HEK293T (cell line): ENCODE data around the gene GMPR.
"Not testable (repeated sequence)": the region's sequence is repeated elsewhere in the genome, so short reads cannot be mapped to it uniquely, and the experiment has no call there.

Experiments used
- CTCF ChIA-PET: fragments of 350-600 bp; formaldehyde crosslinking; extraction: SDS; loops from one replicate; lab custom pipeline; 2021; ENCODE audit warnings: antibody characterized with exemption, inconsistent platforms; lab: Yijun Ruan, JAX
- POLR2A ChIA-PET: fragments of 350-600 bp; formaldehyde crosslinking; extraction: SDS; loops from one replicate; lab custom pipeline; 2020; ENCODE audit warnings: antibody characterized with exemption, inconsistent platforms; lab: Yijun Ruan, JAX
- DNase-seq: peaks from one replicate; pipeline ENCODE4 v3.0.0; 2012; ENCODE audit warnings: mixed read lengths; ENCODE audit errors: extremely low spot score
- ARNT ChIP-seq: fragments of 450-650 bp; IDR thresholded peaks from 2 replicates; pipeline ENCODE4 v1.6.1; 2017; ENCODE audit warnings: mild to moderate bottlenecking
- BHLHE40 ChIP-seq: fragments of 450-650 bp; IDR thresholded peaks from 2 replicates; pipeline ENCODE4 v1.6.1; 2016; ENCODE audit warnings: mild to moderate bottlenecking, moderate library complexity, borderline replicate concordance
- CTBP1 ChIP-seq: fragments of 450-650 bp; IDR thresholded peaks from 2 replicates; pipeline ENCODE4 v1.6.1; 2016; ENCODE audit warnings: borderline replicate concordance
- ELF4 ChIP-seq: fragments of 450-650 bp; IDR thresholded peaks from 2 replicates; pipeline ENCODE4 v1.6.1; 2017; ENCODE audit warnings: antibody characterized with exemption
- FOXA1 ChIP-seq: fragments of 450-650 bp; IDR thresholded peaks from 2 replicates; pipeline ENCODE4 v1.6.1; 2016; ENCODE audit warnings: mild to moderate bottlenecking
- FOXK2 ChIP-seq: fragments of 450-650 bp; IDR thresholded peaks from 2 replicates; pipeline ENCODE4 v1.6.1; 2016; ENCODE audit warnings: mild to moderate bottlenecking
- FOXM1 ChIP-seq: fragments of 450-650 bp; IDR thresholded peaks from 2 replicates; pipeline ENCODE4 v1.6.1; 2017; ENCODE audit warnings: mild to moderate bottlenecking, borderline replicate concordance
- HDGF ChIP-seq: fragments of 450-650 bp; IDR thresholded peaks from 2 replicates; pipeline ENCODE4 v1.6.1; 2017; ENCODE audit warnings: antibody characterized with exemption, borderline replicate concordance
- L3MBTL2 ChIP-seq: fragments of 450-650 bp; conservative IDR thresholded peaks from 2 replicates; pipeline ENCODE4 v1.6.1; 2016; ENCODE audit warnings: mild to moderate bottlenecking
- LEF1 ChIP-seq: fragments of 450-650 bp; IDR thresholded peaks from 2 replicates; pipeline ENCODE4 v1.6.1; 2017; ENCODE audit warnings: mild to moderate bottlenecking, borderline replicate concordance
- NFRKB ChIP-seq: fragments of 450-650 bp; IDR thresholded peaks from 2 replicates; pipeline ENCODE4 v1.6.1; 2016; ENCODE audit warnings: mild to moderate bottlenecking, moderate library complexity
- SP1 ChIP-seq: fragments of 450-650 bp; IDR thresholded peaks from 2 replicates; pipeline ENCODE4 v1.6.1; 2017
- SUZ12 ChIP-seq: fragments of 450-650 bp; IDR thresholded peaks from 2 replicates; pipeline ENCODE4 v1.6.1; 2016; ENCODE audit warnings: mild to moderate bottlenecking
- TARDBP ChIP-seq: fragments of 450-650 bp; IDR thresholded peaks from 2 replicates; pipeline ENCODE4 v1.6.1; 2016
- ZNF384 ChIP-seq: fragments of 450-650 bp; IDR thresholded peaks from 2 replicates; pipeline ENCODE4 v1.6.1; 2016
- TF ChIP-seq, protein P1 (sequence below): fragments of 450-650 bp; IDR thresholded peaks from 2 replicates; pipeline ENCODE4 v1.6.1; 2016

The GMPR gene

GRCh38 chr6:16223362-16223761 lies 15.0 kb upstream of the GMPR start:
- no peak for DNase-seq
- no peak for TF ChIP-seq FOXA1
- TF ChIP-seq LEF1 = no peak
- TF ChIP-seq ELF4 = no peak
- no peak for TF ChIP-seq NFRKB
- no peak for TF ChIP-seq TARDBP
- TF ChIP-seq, protein P1, sequence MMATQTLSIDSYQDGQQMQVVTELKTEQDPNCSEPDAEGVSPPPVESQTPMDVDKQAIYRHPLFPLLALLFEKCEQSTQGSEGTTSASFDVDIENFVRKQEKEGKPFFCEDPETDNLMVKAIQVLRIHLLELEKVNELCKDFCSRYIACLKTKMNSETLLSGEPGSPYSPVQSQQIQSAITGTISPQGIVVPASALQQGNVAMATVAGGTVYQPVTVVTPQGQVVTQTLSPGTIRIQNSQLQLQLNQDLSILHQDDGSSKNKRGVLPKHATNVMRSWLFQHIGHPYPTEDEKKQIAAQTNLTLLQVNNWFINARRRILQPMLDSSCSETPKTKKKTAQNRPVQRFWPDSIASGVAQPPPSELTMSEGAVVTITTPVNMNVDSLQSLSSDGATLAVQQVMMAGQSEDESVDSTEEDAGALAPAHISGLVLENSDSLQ = no peak
- ChIA-PET CTCF (interaction anchor here (1.1 kb wide), 1 partner anchor 47 kb away, joined by 3 read pairs; no protein-coding TSS in a partner anchor), POLR2A (no interaction called here)

GRCh38 chr6:16224409-16224808 lies 14.0 kb upstream of the GMPR start:
- no peak for DNase-seq
- ChIA-PET POLR2A (no interaction called here), CTCF (interaction anchor here (0.6 kb wide), 1 partner anchor 514 kb away, joined by 5 read pairs; no protein-coding TSS in a partner anchor)
- TF ChIP-seq CTBP1 (no peak), TARDBP (no peak), FOXM1 (no peak), ZNF384 (no peak), SUZ12 (no peak), HDGF (no peak)
- TF ChIP-seq, protein P1 = no peak

GRCh38 chr6:16225062-16225731 lies 13.2 kb upstream of the GMPR start:
- DNase-seq, POLR2A ChIA-PET, CTCF ChIA-PET: not testable (repeated sequence)

GRCh38 chr6:16226117-16227047 lies 12.0 kb upstream of the GMPR start:
- DNase-seq, CTCF ChIA-PET: not testable (repeated sequence)
- POLR2A ChIA-PET = interaction anchor here (0.6 kb wide), 1 partner anchor 87 kb away, joined by 3 read pairs; no protein-coding TSS in a partner anchor

DNA sequence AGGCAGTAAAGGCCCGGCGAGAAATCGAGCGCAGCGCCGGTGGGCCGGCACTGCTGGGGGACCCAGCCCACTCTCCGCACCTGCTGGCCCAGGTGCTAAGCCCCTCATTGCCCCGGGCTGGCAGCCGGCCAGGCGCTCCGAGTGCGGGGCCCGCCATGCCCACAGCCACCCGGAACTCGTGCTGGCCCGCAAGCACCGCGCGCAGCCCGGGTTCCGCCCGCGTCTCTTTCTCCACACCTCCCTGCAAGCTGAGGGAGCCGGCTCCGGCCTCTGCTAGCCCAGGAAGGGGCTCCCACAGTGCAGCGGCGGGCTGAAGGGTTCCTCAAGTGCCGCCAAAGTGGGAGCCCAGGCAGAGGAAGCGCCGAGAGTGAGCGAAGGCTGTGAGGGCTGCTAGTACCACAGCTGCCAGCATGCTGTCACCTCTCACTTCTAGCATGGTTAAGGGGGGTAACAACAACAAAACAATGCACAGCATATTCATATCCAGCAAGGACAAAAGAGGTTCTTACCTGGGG lies 11.3 kb upstream of the GMPR start:
- ChIA-PET POLR2A (interaction anchor here (0.6 kb wide), 1 partner anchor 86 kb away, joined by 3 read pairs; no protein-coding TSS in a partner anchor), CTCF (no interaction called here)
- DNase-seq = no peak
- TF ChIP-seq TARDBP (no peak), FOXA1 (no peak), CTBP1 (no peak), HDGF (no peak), SP1 (no peak), FOXK2 (no peak), BHLHE40 (no peak), SUZ12 (no peak), NFRKB (no peak), LEF1 (no peak), ZNF384 (no peak), FOXM1 (no peak), L3MBTL2 (no peak)
- TF ChIP-seq, protein P1 = no peak

- no peak for DNase-seq
- POLR2A ChIA-PET = no interaction called here
- no peak for TF ChIP-seq FOXM1
- CTCF ChIA-PET = interaction anchor here (0.7 kb wide), 1 partner anchor 10 kb away, joined by 3 read pairs; no protein-coding TSS in a partner anchor
Measured at GRCh38 chr6:16227605-16228004, 10.8 kb upstream of the GMPR start.

- TF ChIP-seq ARNT (no peak), FOXM1 (no peak), LEF1 (no peak), NFRKB (no peak), HDGF (no peak), TARDBP (no peak), L3MBTL2 (no peak), ZNF384 (no peak), ELF4 (no peak), BHLHE40 (no peak), FOXA1 (no peak), SUZ12 (no peak), FOXK2 (no peak), CTBP1 (no peak), SP1 (no peak)
- TF ChIP-seq, protein P1 = no peak
- DNase-seq = no peak
- ChIA-PET POLR2A (no interaction called here), CTCF (interaction anchor here (0.7 kb wide), 1 partner anchor 9 kb away, joined by 3 read pairs; no protein-coding TSS in a partner anchor)
Measured at GRCh38 chr6:16228043-16228442, 10.3 kb upstream of the GMPR start.
